ENCODE data around the gene GRIFIN.

The GRIFIN gene

GRCh38 chr7:2497500-2498336 is 21.5 kb upstream of the GRIFIN start:
- no peak overlapping the region for H3K4me3 ChIP-seq (replicated peaks in 1 of 2; ENCODE audit: low read depth in 2 of 2, low read length in 2 of 2)
- TF ChIP-seq CTCF (IDR thresholded peaks at IDR 0.05; ENCODE audit: low read depth, low read length): no peak
- no peak for DNase-seq (ENCODE audit: low read depth in 2 of 2)

DNA sequence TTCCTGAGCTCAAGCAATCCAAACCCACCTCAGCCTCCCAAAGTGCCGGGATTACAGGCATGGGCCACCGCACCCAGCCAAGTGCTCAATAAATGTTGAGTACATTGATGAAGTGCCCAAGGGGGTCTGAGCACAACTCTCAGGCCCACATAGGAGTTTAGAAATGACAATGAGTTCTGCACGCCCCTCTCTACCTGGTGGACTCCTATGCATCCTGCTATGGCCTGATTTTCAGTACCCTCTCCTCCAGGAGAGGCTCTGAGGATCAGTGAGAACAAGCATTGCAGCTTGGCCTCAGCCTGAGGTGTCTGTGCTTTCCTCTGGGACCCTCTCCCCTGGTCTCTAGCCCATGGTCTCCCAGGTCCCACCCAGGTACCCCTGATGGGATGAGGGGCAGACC is 20.9 kb upstream of the GRIFIN start:
- no peak for TF ChIP-seq CTCF (IDR thresholded peaks at IDR 0.05; ENCODE audit: low read depth, low read length)
- DNase-seq (ENCODE audit: low read depth in 2 of 2): no peak
- H3K4me3 ChIP-seq (replicated peaks in 1 of 2; ENCODE audit: low read depth in 2 of 2, low read length in 2 of 2): no peak overlapping the region

DNA sequence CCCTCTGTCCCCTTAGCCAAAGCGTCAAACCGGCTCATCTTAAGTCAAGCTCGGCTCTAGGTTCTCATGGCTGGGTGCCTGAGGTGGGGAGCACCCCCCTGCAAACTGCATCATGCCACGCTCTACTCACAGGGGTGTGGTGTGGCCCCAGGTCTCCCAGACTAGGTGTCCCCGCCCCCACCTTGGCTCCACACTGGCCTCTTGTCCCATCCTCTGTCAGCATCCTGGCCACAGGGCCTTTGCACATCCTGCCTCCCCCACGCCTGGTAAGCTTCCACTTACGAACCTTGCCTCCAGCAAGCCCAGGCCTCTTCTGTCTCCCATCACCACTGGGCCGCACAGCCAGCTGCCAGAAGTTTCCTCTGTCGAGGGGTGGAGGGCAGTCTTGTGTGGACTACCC is 20.2 kb upstream of the GRIFIN start:
- TF ChIP-seq CTCF (IDR thresholded peaks at IDR 0.05; ENCODE audit: low read depth, low read length): no peak
- no peak for DNase-seq (ENCODE audit: low read depth in 2 of 2)
- H3K4me3 ChIP-seq (replicated peaks in 1 of 2; ENCODE audit: low read depth in 2 of 2, low read length in 2 of 2): no peak overlapping the region

DNA sequence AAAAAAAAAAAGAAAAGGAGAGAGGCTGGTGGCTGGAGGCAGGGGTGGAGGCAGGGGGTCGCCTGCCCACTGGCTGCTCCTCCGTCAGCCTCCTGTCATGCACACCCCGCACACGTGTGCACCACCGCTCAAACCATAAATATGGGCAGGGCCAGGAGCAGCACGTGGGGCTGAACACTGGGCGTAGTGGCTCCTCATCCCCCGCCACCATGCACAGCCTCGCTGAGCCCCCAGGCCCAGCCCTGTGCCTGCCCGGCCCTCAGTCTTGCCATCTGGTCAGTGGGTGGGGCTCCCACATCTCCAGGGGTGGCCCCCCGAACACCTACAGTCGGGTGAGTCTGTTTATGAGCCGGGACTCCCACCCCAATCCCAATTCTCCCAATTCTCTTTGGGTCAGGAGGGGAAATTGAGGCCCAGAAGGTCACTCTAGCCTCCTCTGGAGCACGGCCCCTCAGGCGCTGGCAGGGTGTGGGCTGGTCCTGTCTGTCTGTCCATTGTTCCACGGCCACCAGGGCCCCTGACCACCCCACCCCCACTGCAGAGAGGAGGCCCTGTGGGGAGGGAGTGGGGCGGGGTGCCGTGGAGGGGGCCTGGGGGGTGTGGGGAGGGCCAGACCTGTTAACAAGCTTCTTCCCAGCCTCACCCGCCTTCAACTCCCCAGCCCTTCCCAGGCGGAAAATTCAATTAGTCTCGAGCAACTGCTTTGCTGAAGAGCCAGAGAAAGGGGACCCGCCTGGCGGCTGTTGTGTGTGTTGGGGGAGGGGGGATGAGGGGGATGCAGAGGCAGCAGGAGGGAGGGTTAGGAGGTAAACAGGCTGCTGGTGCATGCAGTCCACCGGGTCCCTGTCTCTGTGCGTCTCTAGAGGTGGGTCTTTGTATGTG is 19.5 kb upstream of the GRIFIN start:
- TF ChIP-seq CTCF (IDR thresholded peaks at IDR 0.05; ENCODE audit: low read depth, low read length): no peak
- DNase-seq (ENCODE audit: low read depth in 2 of 2): no peak
- no peak overlapping the region for H3K4me3 ChIP-seq (replicated peaks in 1 of 2; ENCODE audit: low read depth in 2 of 2, low read length in 2 of 2)

GRCh38 chr7:2494191-2495130 is 18.3 kb upstream of the GRIFIN start:
- TF ChIP-seq CTCF (IDR thresholded peaks at IDR 0.05; ENCODE audit: low read depth, low read length): no peak
- DNase-seq (ENCODE audit: low read depth in 2 of 2): no peak
- no peak overlapping the region for H3K4me3 ChIP-seq (replicated peaks in 1 of 2; ENCODE audit: low read depth in 2 of 2, low read length in 2 of 2)

Data from cardiac fibroblast (primary cell).